Measurements from ENCODE around the gene FYCO1.
A peak's percentile ranks its signal among the peaks of the same experiment; 100 is the strongest.

FYCO1 gene

GRCh38 chr3:45911511-45912226 is 84.0 kb downstream of the FYCO1 start:
- DNase-seq, result no peak

GRCh38 chr3:45910892-45911291 is 84.7 kb downstream of the FYCO1 start:
- no peak for DNase-seq

GRCh38 chr3:45909542-45909941 is 86.1 kb downstream of the FYCO1 start:
- DNase-seq, result no peak

- no peak for DNase-seq
Measured at GRCh38 chr3:45908761-45909160, 86.9 kb downstream of the FYCO1 start.

- no peak for DNase-seq
Measured at GRCh38 chr3:45907769-45908705, 87.6 kb downstream of the FYCO1 start.

GRCh38 chr3:45906681-45907407 is 88.8 kb downstream of the FYCO1 start:
- DNase-seq, result no peak

GRCh38 chr3:45905755-45906154 is 89.9 kb downstream of the FYCO1 start:
- DNase-seq, result no peak

GRCh38 chr3:45904931-45905330 is 90.7 kb downstream of the FYCO1 start:
- no peak for DNase-seq

- no peak for DNase-seq
Measured at GRCh38 chr3:45896956-45897355, 98.7 kb downstream of the FYCO1 start.

- DNase-seq, result no peak
Measured at GRCh38 chr3:45895686-45896468, 99.7 kb downstream of the FYCO1 start.

- no peak for DNase-seq
Measured at GRCh38 chr3:45894015-45894414, 101.6 kb downstream of the FYCO1 start.

- DNase-seq, result no peak
Measured at GRCh38 chr3:45892161-45892560, 103.5 kb downstream of the FYCO1 start.

- peak; percentile 82 for DNase-seq
Measured at GRCh38 chr3:45890405-45890804, 105.2 kb downstream of the FYCO1 start.

- no peak for DNase-seq
Measured at GRCh38 chr3:45889337-45889736, 106.3 kb downstream of the FYCO1 start.

GRCh38 chr3:45887759-45888511 is 107.7 kb downstream of the FYCO1 start:
- DNase-seq, result no peak

- DNase-seq, result no peak
Measured at GRCh38 chr3:45887285-45887684, 108.3 kb downstream of the FYCO1 start.

GRCh38 chr3:45885979-45886705 is 109.5 kb downstream of the FYCO1 start, which contains the start of gene CCR9:
TSS of gene CCR9 (plus strand) at chr3:45886543. CDS start at chr3:45894934, 8,391 bp downstream.
- no peak for DNase-seq

GRCh38 chr3:45884368-45885201 is 111.0 kb downstream of the FYCO1 start:
- no peak for DNase-seq

- DNase-seq, result peak; percentile 54
Measured at GRCh38 chr3:45881078-45882022, 114.3 kb downstream of the FYCO1 start.
